Stimulated activated CD4-positive, alpha-beta T cell treated with anti-CD3 and anti-CD28 coated beads, Interleukin-15, amount 100 ng/mL, for 48 hours (primary cell): ENCODE measurements around the gene USH2A.
"Not testable (repeated sequence)": the region's sequence is repeated elsewhere in the genome, so short reads cannot be mapped to it uniquely, and the experiment has no call there.

ENCODE experiments used
- DNase-seq, 2 donors: peaks; one replicate each; pipeline ENCODE4 v3.0.0-alpha.2; 2020; ENCODE audit warnings: low read depth in 2 of 2

USH2A gene

GRCh38 chr1:216410026-216410425 is 13.2 kb downstream of the USH2A start:
- no peak for DNase-seq

DNA sequence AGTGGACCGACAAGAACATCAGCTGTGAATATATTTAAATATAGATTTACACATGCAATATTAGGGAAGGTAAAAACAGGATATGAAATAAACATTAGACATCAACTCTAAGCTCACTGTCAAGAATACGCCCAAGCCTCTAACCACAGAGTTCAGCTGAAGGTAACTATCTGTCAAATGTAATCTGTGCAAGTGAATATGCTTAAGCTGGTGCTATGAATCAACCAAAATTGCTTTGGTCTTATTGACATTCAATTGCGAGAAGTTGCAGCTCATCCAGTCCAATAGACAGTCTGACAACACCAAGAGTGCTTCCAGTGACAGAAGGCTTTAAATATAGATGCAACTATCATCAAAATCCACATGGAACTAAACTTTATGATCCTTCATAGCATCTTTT is 32.3 kb downstream of the USH2A start:
- no peak for DNase-seq

GRCh38 chr1:216389774-216390173 is 33.5 kb downstream of the USH2A start:
- no peak for DNase-seq

- no peak for DNase-seq
Observed at GRCh38 chr1:216388558-216388957, 34.7 kb downstream of the USH2A start.

GRCh38 chr1:216387782-216388181 is 35.5 kb downstream of the USH2A start:
- DNase-seq, result no peak

- DNase-seq, result no peak
Observed at GRCh38 chr1:216379441-216379840, 43.8 kb downstream of the USH2A start.

DNA sequence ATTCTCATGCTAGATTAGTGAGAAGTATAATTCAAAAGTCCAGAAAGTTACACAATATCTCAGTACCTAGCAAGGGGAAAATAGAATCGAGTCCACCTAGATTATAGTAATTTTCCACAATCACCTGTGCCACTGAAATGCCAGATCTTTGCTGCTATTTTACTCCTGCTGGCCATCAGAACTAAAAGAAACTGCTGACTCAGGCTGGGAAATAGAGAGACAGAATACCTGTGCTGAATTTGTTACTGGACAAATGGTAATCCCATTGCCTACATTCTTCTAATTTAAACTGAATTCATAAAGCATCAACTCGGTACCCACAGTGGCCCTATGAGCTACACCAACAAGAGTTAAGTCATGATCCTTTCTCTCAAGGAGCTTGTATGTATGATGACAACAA is 55.0 kb downstream of the USH2A start:
- no peak for DNase-seq

- DNase-seq, result no peak
Observed at GRCh38 chr1:216366979-216367378, 56.3 kb downstream of the USH2A start.

DNA sequence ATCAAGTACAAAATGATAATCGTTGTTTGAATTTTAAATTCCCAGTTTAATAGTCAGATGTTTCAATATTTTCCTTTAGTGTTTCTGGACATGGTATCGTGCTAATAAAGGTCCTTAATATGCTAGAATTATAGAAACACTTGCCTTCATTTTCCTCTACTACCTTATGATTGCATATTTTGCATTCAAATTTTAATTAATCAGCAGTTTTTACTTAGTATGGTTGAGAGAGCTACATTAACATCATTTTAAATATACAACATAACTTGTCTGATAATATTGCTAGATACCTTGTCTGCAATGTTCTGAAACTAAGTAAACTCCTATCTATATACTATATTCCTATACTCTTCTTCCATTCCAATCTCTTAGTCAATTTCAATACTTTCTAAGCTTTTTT is 66.3 kb downstream of the USH2A start:
- no peak for DNase-seq

DNA sequence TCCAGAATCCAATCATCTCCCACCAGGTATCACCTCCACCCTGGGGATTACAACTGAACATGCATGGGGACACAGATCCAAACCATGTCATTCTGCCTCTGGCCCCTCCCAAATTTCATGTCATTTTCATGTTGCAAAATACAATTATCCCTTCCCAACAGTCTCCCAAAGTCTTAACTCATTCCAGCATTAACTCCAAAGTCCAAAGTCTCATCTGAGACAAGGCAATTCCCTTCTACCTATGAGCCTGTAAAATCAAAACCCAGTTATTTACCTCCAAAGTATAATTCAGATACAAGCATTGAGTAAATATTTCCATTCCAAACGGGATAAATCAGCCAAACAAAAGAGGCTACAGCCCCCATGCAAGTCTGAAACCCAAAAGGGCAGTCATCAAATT is 73.1 kb downstream of the USH2A start:
- DNase-seq, result no peak

DNA sequence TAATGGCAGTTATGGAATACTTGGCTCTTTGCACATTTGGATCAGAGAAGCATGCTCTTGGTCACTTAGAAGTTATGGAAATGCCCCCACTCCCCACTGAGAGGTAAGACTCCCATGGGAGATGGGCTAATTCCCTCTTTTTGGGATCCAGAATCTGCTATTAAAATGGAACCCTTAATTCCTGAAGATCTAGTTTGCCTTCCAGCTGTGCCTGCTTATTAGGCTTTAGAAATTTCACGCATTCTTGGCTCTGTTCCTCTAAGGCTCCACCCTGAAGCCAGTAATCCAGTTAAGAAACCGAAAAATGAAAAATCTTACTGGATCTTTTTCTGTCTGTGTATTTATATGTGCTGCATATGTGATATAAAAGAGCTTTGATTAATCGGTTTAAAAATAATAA is 76.7 kb downstream of the USH2A start:
- no peak for DNase-seq

- DNase-seq, result not testable (repeated sequence)
Observed at GRCh38 chr1:216340542-216340941, 82.7 kb downstream of the USH2A start.

GRCh38 chr1:216332462-216332861 is 90.8 kb downstream of the USH2A start:
- no peak for DNase-seq

DNA sequence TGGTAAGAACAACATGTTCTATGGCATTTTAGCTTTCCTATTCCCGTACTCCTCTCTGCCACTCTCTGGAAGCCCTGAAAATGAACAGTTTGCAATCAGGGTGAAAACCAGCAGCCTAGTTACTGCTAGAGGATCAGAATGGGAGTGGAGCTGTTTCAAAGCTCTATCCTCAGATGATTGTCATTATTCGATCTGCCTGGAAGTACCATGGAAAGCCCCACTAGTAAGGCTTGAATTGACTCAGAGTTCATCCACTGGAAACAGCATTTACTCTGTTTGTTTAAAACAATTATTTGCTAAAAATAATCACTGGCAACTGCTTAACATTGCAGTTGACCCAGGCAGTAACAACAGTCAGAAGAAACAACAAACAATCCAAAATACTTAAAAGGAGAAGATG is 91.2 kb downstream of the USH2A start:
- DNase-seq, result no peak

DNA sequence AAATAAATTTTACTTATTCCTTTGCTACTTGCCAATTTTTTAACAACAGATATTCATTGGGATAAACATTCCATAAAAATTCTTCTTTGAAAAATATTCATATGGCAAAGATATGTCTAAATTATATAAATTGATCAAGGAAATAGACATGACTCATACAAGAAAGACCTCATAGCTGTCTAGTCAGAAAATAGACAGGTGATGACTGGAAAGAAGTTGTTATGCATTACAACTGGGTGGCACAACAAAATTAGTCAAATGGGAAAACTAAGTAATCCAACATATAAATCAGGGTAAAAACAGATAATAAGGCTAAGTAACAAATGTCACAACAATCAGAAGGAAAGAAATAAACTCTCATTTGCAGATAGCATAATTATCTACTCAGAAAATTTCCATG is 92.0 kb downstream of the USH2A start:
- no peak for DNase-seq

DNA sequence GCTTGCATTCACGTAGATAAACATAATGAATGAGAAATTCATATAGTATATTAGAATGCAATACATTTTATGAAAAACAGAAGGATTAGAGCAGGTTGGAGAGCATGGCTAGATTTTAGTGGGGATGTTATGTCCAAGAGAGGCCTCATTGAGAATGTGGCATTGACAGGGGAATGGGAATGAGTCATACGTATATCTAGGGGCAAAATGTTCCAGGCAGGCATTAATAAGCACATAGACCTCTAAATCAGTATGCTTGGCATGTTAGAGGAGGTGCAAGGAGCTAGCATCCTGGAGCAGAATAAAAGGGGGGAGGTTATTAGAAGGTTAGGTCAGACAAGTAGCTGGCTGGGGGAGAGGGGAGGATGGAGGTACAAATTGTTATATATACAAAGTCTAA is 93.0 kb downstream of the USH2A start:
- no peak for DNase-seq

DNA sequence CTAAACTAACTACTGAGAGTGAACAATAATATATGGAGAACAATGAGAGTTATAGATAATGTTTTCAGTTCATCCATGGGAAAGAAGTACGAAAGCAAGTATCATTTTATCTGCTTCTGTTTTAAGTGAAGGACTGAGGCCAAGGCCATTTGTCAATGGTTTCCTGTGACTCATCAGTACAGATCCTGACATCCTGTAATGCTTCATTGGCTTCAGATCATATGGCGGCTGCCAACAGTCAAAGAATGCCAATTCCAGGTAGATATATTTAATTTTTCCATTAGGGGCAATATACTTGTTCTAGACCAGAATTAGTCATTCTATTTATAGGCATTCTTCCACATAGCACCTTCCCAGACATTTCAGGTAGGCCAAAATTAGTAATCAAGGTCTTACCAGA is 97.3 kb downstream of the USH2A start:
- no peak for DNase-seq

GRCh38 chr1:216325336-216325735 is 97.9 kb downstream of the USH2A start:
- DNase-seq, result no peak

GRCh38 chr1:216323344-216323743 is 99.9 kb downstream of the USH2A start:
- DNase-seq, result no peak

GRCh38 chr1:216314379-216315095 is 108.7 kb downstream of the USH2A start:
- DNase-seq, result no peak

GRCh38 chr1:216310776-216311175 is 112.5 kb downstream of the USH2A start:
- no peak for DNase-seq

DNA sequence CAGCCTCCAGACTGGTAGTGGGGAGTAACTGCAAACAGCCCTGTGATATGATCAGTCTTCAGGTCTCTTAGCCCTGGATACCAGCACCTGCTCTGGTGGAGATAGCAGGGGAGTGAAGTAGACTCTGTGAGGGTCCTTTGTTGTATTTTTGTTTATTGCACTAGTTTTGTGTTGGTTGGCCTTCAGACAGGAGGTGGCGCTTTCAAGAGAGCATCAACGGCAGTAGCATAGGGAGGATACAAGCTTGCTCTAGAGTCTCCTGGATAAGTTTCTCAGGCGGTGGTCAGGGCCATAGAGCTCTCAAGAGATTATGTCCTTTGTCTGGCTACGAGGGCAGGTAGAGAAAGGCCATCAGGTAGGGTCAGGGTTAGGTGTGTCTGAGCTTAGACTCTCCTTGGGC is 116.4 kb downstream of the USH2A start:
- no peak for DNase-seq

DNA sequence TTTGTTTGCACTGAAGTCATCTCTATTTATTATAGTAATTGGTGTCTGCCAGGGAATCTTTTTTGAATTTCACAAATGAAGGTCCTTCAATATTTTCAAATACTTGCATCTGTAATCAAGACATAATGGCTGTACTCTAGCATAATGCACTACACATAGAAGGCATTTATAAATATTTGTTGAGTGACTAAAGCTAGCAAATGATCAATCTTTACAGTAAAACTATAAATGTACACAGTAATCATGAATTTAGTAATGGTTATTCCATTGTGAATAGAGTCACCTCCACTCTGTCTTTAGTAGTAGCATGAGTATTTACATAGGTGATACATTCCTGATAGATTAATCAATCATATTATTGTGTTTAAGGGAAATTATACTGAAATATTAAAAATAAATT is 119.6 kb downstream of the USH2A start:
- no peak for DNase-seq

- no peak for DNase-seq
Observed at GRCh38 chr1:216293683-216294082, 129.6 kb downstream of the USH2A start.
